PC-9 (cell line): Measurements from ENCODE around the gene UNC13B. TPM values are rescaled to one million over a fixed set of nuclear protein-coding genes. Genes with fewer than 3 reads are reported as not detected.
"Not testable (repeated sequence)": the region's sequence is repeated elsewhere in the genome, so short reads cannot be mapped to it uniquely, and the experiment has no call there.

ENCODE experiments used
- BruUV-seq: library from RNA; stranded (reverse); fragments of 400-500 nt; replicated peaks from 2 replicates; lab custom pipeline; 2021; lab: Mats Ljungman, UMichigan
- CTCF ChIA-PET: fragments of 300-600 bp; sonication (Branson Sonifier 250); formaldehyde crosslinking; loops from one replicate; lab custom pipeline; 2022; ENCODE audit warnings: antibody characterized with exemption; lab: Charles Lee
- POLR2A ChIA-PET: fragments of 300-600 bp; sonication (Branson Sonifier 250); formaldehyde crosslinking; loops from one replicate; lab custom pipeline; 2022; ENCODE audit warnings: antibody characterized with exemption; ENCODE audit not compliant: unreplicated experiment; lab: Charles Lee
- DNase-seq, 2 experiments: peaks; one replicate each; pipeline versions ENCODE4 v3.0.0 to v3.0.0-alpha.2; 2015 to 2022; ENCODE audit warnings: mixed read lengths in 1 of 2
- H2AFZ ChIP-seq: fragments of 200-600 bp; sonication (generic); 2 replicates; pipeline ENCODE4 v1.8.1; 2017; ENCODE audit warnings: antibody characterized with exemption
- H3F3A ChIP-seq: fragments of 200-600 bp; sonication (generic); 2 replicates; pipeline ENCODE4 v1.8.1; 2017; ENCODE audit warnings: antibody characterized with exemption, mild to moderate bottlenecking, low read depth; ENCODE audit not compliant: insufficient read depth
- H3K27ac ChIP-seq: fragments of 200-600 bp; sonication (generic); 2 replicates; pipeline ENCODE4 v1.6.1; 2016; ENCODE audit warnings: mixed run types
- H3K27me3 ChIP-seq: fragments of 200-600 bp; sonication (generic); 2 replicates; pipeline ENCODE4 v1.6.1; 2016; ENCODE audit warnings: low read depth, mixed run types; ENCODE audit not compliant: insufficient read depth
- H3K36me3 ChIP-seq: fragments of 200-600 bp; sonication (generic); 2 replicates; pipeline ENCODE4 v1.6.1; 2016; ENCODE audit warnings: low read depth, mixed run types
- H3K4me1 ChIP-seq: fragments of 200-600 bp; sonication (generic); replicated peaks from 2 replicates; pipeline ENCODE4 v1.6.1; 2016; ENCODE audit warnings: mixed run types; ENCODE audit not compliant: insufficient read depth
- H3K4me2 ChIP-seq: fragments of 200-600 bp; sonication (generic); 2 replicates; pipeline ENCODE4 v1.6.1; 2017; ENCODE audit warnings: mixed run types
- H3K4me3 ChIP-seq: fragments of 200-600 bp; sonication (generic); 2 replicates; pipeline ENCODE4 v1.6.1; 2016; ENCODE audit warnings: mixed run types
- H3K79me2 ChIP-seq: fragments of 200-600 bp; sonication (generic); 2 replicates; pipeline ENCODE4 v1.6.1; 2017; ENCODE audit warnings: low read depth, mixed run types
- H3K9me2 ChIP-seq: fragments of 200-600 bp; sonication (generic); 2 replicates; pipeline ENCODE4 v1.8.1; 2017; ENCODE audit warnings: mild to moderate bottlenecking; ENCODE audit not compliant: insufficient read depth
- H3K9me3 ChIP-seq: fragments of 200-600 bp; sonication (generic); 2 replicates; pipeline ENCODE4 v1.8.1; 2016; ENCODE audit warnings: low read depth; ENCODE audit not compliant: insufficient read depth
- H4K20me1 ChIP-seq: fragments of 200-600 bp; sonication (generic); 2 replicates; pipeline ENCODE4 v1.8.1; 2017; ENCODE audit not compliant: insufficient read depth
- EZH2 ChIP-seq: fragments of 200-600 bp; sonication (generic); IDR thresholded peaks from 2 replicates; pipeline ENCODE4 v1.8.0; 2017; ENCODE audit warnings: antibody characterized with exemption, low read depth
- intact Hi-C: fragments of 100-400 bp; cut with micrococcal nuclease; formaldehyde crosslinking; loops from one replicate; pipeline ENCODE4 v1.10.0; 2022; ENCODE audit not compliant: unreplicated experiment
- total RNA-seq: library from RNA; stranded (reverse); gene quantifications from 2 replicates; pipeline ENCODE4 v1.2.3, GENCODE V29; 2021
- TF ChIP-seq, protein P1 (sequence below): fragments of 200-600 bp; sonication (generic); conservative IDR thresholded peaks from 2 replicates; pipeline ENCODE4 v1.6.1; 2017; ENCODE audit warnings: mixed run types, antibody characterized with exemption, mild to moderate bottlenecking, moderate library complexity

UNC13B gene
- total RNA-seq, 1 experiment from 2014 or later = not detected

DNA sequence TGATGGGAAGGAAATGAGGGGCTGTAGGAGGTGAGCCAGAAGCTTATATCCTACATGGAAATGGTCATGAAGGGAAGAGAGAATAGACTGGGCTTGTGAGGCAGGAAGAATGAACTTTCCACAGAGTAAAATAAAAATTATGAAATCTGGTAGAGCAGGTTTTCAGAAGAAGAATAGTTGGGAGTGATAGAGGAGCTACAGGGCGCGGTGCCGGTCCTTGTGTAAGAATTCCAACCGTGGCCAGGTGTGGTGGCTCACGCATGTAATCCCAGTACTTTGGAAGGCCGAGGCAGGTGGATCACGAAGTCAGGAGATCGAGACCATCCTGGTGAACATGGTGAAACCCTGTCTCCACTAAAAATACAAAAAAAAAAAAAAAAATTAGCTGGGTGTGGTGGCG, 8.9 kb upstream of the UNC13B start:
- no peak for DNase-seq
- Histone ChIP-seq H4K20me1 (no peaks in the 10 kb centered on the region), H3K4me1 (no peaks in the 10 kb centered on the region), H3K4me2 (no peak overlapping the region), H3K27me3 (peaks cover 8% of the 10 kb centered on the region), H3K9me3 (peaks cover 6% of the 10 kb centered on the region; the same call in 1 of the 2 replicates), H2AFZ (no peak overlapping the region), H3K36me3 (no peaks in the 10 kb centered on the region), H3K79me2 (no peaks in the 10 kb centered on the region), H3F3A (no peaks in the 10 kb centered on the region), H3K27ac (no peak overlapping the region), H3K4me3 (no peak overlapping the region), H3K9me2 (no peaks in the 10 kb centered on the region)
- ChIA-PET CTCF (no interaction called here), POLR2A (no interaction called here)
- intact Hi-C loops = no loop called here
- BruUV-seq = no TSS peak
- TF ChIP-seq EZH2 = no peak
- TF ChIP-seq, protein P1, sequence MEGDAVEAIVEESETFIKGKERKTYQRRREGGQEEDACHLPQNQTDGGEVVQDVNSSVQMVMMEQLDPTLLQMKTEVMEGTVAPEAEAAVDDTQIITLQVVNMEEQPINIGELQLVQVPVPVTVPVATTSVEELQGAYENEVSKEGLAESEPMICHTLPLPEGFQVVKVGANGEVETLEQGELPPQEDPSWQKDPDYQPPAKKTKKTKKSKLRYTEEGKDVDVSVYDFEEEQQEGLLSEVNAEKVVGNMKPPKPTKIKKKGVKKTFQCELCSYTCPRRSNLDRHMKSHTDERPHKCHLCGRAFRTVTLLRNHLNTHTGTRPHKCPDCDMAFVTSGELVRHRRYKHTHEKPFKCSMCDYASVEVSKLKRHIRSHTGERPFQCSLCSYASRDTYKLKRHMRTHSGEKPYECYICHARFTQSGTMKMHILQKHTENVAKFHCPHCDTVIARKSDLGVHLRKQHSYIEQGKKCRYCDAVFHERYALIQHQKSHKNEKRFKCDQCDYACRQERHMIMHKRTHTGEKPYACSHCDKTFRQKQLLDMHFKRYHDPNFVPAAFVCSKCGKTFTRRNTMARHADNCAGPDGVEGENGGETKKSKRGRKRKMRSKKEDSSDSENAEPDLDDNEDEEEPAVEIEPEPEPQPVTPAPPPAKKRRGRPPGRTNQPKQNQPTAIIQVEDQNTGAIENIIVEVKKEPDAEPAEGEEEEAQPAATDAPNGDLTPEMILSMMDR = no peak

DNA sequence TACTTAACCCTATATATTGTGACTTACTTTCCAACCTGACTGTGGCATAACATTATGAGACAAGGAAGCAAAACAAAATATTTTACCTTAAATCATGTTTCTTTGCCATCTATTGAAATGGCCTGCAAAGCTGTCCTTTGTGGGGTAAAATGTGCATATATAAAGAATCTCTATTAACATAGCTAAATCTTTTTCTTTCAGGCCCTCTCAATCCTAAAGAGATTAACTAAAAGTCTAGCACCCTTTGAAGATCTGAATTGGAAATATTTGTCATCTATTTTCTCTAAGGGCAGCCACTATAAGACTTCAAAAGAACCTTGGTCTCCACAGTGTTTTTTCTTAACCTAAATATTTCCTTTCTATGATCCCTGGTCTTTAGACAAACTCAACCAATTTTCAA, 5.0 kb upstream of the UNC13B start:
- H3K4me3 ChIP-seq = no peak overlapping the region
- no TSS peak for BruUV-seq
- no peaks in the 10 kb centered on the region for H3K4me1 ChIP-seq
- H3F3A ChIP-seq = no peaks in the 10 kb centered on the region
- TF ChIP-seq, protein P1 = no peak
- TF ChIP-seq EZH2 = no peak
- no peaks in the 10 kb centered on the region for H4K20me1 ChIP-seq
- POLR2A ChIA-PET = no interaction called here
- intact Hi-C loops = no loop called here
- no peaks in the 10 kb centered on the region for H3K36me3 ChIP-seq
- no peaks in the 10 kb centered on the region; the same call in 1 of the 2 replicates for H3K9me3 ChIP-seq
- H3K4me2 ChIP-seq = no peak overlapping the region
- H3K27ac ChIP-seq = no peak overlapping the region
- peaks cover 8% of the 10 kb centered on the region for H3K27me3 ChIP-seq
- H2AFZ ChIP-seq = no peak overlapping the region
- H3K79me2 ChIP-seq = no peaks in the 10 kb centered on the region
- CTCF ChIA-PET = no interaction called here
- DNase-seq = no peak
- no peaks in the 10 kb centered on the region for H3K9me2 ChIP-seq

DNA sequence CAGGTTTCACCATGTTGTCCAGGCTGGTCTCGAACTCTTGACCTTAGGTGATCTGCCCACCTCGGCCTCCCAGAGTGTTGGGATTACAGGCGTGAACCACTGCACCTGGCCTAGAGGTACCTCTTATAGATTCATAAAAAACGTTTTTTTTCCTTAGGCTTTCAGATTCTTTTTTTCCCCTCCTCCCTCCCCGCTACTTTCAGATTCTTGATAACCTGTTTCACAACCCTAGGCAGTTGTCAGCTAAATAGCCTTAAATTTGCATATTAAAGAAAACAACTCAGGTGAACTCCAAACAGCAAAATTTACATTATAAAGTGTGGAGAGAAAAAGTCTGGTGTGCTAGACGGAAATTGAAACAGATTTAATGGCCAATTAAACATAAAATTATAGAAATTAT, 4.0 kb upstream of the UNC13B start:
- H4K20me1 ChIP-seq, H3K4me1 ChIP-seq, H2AFZ ChIP-seq, BruUV-seq, H3K36me3 ChIP-seq, H3K4me2 ChIP-seq, H3K9me3 ChIP-seq, DNase-seq, H3K9me2 ChIP-seq, H3K27me3 ChIP-seq, intact Hi-C loops, H3F3A ChIP-seq, CTCF ChIA-PET, H3K4me3 ChIP-seq, POLR2A ChIA-PET, H3K79me2 ChIP-seq, H3K27ac ChIP-seq: not testable (repeated sequence)
